ENCODE results near the gene TUNAR. TPM values are rescaled to one million over a fixed set of nuclear protein-coding genes. Genes with fewer than 3 reads are reported as not detected.

Gene TUNAR
- polyA plus RNA-seq, 4 donors = 0.38 to 1.8 (median 0.56) TPM

GRCh38 chr14:95911456-95911855, 34.8 kb downstream of the TUNAR start:
- no peak for DNase-seq (ENCODE audit: low read depth in 4 of 4, low spot score in 2 of 4)

- peak in 1 of 4 donors; percentile 10 for DNase-seq (ENCODE audit: low read depth in 4 of 4, low spot score in 2 of 4)
Measured at GRCh38 chr14:95915330-95915729, 38.7 kb downstream of the TUNAR start.

- DNase-seq (ENCODE audit: low read depth in 4 of 4, low spot score in 2 of 4) = no peak
Measured at GRCh38 chr14:95918466-95918865, 41.8 kb downstream of the TUNAR start.

DNA sequence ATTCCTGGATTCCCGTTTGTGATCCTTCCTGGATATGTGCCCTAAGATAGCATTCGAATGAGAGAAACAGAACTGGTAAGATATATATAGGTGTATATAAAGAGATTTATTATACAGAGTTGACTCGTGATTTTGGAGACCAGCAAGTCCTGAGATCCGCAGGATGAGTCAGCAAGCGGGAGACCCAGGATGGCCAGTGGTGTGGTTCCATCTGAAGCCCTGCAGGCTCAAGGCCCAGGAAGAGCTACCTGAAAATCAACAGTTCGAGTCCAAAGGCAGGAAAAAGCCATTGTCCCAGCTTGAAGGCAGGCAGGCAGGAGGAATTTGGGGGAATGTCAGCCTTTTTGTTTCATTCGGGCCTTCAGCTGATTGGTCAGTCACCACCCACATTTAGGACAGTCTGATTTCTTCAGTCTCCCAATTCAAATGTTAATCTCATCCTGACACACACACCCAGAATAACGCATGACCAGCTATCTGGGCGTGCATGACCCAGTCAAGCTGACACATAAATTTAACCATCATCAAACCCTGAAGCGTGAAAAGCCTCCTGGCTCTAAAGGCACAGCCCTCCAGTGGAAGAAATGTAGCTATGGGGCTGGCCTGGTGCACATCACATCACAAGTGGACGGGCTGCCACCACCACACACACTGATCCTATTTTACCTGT, 44.3 kb downstream of the TUNAR start:
- DNase-seq (ENCODE audit: low read depth in 4 of 4, low spot score in 2 of 4) = no peak

DNA sequence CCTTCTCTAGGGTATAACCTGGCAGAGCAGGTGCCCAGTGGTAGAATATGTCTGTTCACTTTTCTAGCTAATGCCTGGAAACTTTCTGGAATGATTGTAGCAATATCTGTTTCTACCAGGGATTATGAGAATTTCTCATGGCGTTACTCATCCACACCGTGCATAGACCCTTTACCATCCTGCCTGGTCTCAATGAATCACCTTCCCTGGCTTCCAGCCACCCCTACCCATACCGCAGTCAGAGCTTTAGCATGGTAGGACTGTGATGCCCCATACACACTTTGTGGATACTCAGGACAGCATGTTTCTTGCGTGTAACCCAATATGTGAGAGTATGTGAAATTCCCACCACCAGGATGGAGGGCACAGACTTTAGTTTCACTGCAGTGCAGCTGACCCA, 45.4 kb downstream of the TUNAR start:
- DNase-seq (ENCODE audit: low read depth in 4 of 4, low spot score in 2 of 4) = no peak

DNA sequence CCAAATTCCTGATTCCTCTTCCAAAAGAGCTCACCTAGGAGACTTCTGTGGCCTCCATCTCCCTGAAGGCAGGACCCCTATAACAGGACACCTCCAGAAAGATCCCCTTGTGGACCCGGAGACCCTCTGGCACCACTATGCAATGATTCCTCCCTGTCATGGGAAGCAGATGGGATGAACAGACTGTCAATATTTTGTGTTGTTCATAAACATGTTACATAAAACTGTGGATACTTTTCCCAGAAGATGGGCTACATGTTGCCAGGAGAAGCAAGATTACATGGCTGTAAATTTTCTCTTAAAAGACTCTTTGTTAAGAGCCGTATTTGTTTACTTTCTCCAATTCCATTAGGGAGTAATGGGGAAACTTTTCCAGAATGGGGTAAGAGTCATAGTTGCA, 52.1 kb downstream of the TUNAR start:
- DNase-seq (ENCODE audit: low read depth in 4 of 4, low spot score in 2 of 4) = no peak

DNA sequence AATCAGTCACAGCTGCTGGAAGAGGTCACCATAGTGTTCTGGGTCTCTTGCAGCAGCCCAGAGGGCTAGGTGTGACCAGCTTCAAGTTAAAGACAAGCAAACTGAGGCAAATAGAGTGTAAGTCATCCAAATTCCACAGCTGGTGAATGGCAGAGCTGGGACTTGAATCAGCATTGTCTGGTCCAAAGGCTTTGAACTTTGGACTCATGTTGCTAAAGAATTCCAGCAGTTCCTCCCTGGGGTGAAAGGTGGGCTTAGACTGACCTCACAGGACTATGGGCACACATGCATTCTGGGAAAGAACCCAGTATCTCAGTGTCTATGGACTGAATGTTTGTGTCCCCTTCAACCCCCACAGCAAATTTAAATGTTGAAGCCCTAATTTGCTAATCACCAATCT, 54.8 kb downstream of the TUNAR start:
- DNase-seq (ENCODE audit: low read depth in 4 of 4, low spot score in 2 of 4) = no peak

DNA sequence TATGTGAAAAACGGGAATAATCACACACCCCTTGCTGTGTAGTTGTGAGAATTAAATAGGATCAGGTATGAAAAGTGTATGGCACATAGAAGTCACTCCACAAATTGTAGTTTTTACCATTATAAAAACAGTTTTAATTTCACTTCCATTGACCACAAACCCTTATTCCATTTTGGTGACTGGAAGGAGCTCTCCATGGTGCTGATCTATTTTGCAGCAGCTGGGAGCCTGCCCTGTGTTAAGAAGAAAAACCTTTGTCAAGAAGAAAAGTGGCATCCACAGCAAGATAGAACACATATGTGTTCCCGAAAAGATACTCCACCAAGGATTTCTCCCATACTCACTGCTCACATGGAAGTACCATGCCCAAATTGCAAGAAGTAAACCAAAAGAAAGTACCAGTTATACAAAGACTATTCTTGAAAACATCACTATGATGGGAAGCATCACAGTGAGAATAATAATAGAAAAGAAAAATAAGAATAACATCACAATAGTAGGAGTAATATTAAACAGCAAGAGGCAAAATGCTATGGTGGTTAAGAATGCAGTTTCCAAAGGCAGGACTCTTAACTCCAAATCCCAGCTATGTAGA, 58.7 kb downstream of the TUNAR start:
- peak in 2 of 4 donors; percentile 29 to 57 for DNase-seq (ENCODE audit: low read depth in 4 of 4, low spot score in 2 of 4)

GRCh38 chr14:95936041-95936440, 59.4 kb downstream of the TUNAR start:
- DNase-seq (ENCODE audit: low read depth in 4 of 4, low spot score in 2 of 4) = no peak

DNA sequence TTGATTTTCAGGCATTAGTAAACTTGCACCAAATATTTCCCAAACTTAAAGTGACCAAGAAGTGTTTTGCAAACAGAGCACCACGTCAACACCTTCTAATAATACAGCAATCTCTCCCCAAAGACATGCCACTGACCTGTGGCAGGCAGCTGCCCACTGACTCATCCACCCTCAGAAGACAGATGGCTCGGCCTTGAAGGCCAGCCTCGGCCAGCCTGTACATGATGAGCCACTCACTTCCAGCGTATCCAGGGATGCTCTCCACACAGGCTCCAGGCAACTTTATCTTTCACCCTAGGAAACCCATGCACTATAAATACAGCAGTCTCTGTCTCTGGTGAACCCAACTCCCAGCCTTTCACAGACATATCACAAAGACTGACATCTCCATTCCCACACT, 62.7 kb downstream of the TUNAR start:
- no peak for DNase-seq (ENCODE audit: low read depth in 4 of 4, low spot score in 2 of 4)

GRCh38 chr14:95941897-95942296, 65.3 kb downstream of the TUNAR start:
- no peak for DNase-seq (ENCODE audit: low read depth in 4 of 4, low spot score in 2 of 4)

- no peak for DNase-seq (ENCODE audit: low read depth in 4 of 4, low spot score in 2 of 4)
Measured at GRCh38 chr14:95943699-95944098, 67.1 kb downstream of the TUNAR start.

DNA sequence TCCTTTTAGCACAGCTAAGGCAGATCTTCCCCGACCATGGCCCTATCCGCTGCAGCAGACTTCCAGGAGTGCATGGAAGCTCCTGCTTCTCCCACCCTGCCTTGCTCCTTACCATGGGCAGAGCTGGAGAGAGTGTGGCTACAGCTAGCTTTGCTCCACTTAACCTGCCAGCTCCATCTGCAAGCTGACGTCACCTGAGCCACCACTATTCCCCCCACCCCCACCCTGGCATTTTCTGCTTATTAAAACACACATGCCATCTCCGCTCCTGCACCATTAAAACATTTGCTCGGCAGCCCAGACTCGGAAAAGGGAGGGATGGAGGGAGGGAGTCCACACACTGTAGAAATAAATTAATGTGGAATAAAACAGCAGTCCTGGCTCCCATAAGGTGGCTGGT, 67.8 kb downstream of the TUNAR start:
- no peak for DNase-seq (ENCODE audit: low read depth in 4 of 4, low spot score in 2 of 4)

- no peak for DNase-seq (ENCODE audit: low read depth in 4 of 4, low spot score in 2 of 4)
Measured at GRCh38 chr14:95946867-95947266, 70.2 kb downstream of the TUNAR start.

GRCh38 chr14:95948558-95948981, 71.9 kb downstream of the TUNAR start:
- DNase-seq (ENCODE audit: low read depth in 4 of 4, low spot score in 2 of 4) = peak in 1 of 4 donors; percentile 6

- DNase-seq (ENCODE audit: low read depth in 4 of 4, low spot score in 2 of 4) = no peak
Measured at GRCh38 chr14:95951359-95951758, 74.7 kb downstream of the TUNAR start.

- DNase-seq (ENCODE audit: low read depth in 4 of 4, low spot score in 2 of 4) = peak in 2 of 4 donors; percentile 13 to 31
Measured at GRCh38 chr14:95953111-95953724, 76.6 kb downstream of the TUNAR start.

DNA sequence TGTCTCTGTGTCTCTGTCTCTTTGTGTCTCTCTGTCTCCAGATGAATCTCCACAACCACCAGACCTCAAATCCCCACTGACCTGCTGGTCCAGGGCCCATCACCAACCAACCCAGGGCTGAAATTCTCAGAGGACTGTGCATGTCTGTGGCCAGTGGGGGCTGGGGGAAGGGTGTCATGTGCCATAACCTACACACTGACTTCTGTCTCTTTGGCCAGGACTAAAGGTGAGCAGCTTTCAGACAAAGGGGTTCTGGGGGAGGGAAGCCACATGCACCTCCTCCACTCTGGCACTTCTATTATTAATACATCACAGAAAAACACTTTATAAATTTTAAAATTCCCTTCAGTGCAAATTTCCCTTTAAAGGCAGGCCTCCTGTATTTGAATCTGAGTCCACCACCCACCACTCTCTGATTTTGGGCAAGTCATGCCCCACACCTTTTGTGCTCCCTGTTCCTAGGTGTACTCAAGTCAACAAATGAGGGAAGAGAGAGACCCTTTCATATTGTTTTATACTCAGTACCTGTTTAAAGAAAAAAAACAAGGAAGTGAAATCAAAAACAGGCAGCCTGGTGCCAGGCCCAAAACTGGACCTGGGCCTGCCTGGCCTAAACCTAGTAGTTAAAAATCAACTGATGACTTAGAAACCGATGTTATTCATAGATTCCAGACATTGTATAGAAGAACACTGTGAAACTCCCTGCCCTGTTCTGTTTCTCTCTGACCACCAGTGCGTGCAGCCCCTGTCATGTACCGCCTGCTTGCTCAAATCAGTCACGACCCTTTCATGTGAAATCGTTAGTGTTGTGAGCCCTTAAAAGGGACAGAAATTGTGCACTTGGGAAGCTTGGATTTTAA, 80.2 kb downstream of the TUNAR start:
- no peak for DNase-seq (ENCODE audit: low read depth in 4 of 4, low spot score in 2 of 4)

GRCh38 chr14:95958105-95958504, 81.5 kb downstream of the TUNAR start:
- DNase-seq (ENCODE audit: low read depth in 4 of 4, low spot score in 2 of 4) = no peak

DNA sequence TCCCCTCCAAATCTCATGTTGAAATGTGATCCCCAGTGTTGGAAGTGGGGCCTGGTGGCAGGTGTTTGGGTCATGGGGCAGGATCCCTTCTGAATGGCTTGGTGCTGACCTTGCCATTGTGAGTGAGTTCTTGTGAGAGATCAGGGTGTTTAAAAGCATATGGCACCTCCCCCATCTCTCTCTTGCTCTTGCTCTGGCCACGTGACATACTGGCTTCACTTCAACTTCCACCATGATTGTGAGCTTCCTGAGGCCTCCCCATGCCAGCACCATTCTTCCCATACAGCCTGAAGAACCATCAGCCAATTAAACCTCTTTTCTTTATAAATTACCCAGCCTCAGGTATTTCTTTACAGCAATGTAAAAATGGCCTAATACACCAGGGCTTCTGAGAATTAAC, 82.7 kb downstream of the TUNAR start:
- no peak for DNase-seq (ENCODE audit: low read depth in 4 of 4, low spot score in 2 of 4)

- no peak for DNase-seq (ENCODE audit: low read depth in 4 of 4, low spot score in 2 of 4)
Measured at GRCh38 chr14:95961481-95961880, 84.8 kb downstream of the TUNAR start.
